ENCODE results near the gene TMEM243. TPM values are rescaled to one million over a fixed set of nuclear protein-coding genes. Genes with fewer than 3 reads are reported as not detected.
"Not testable (repeated sequence)": the region's sequence is repeated elsewhere in the genome, so short reads cannot be mapped to it uniquely, and the experiment has no call there.

The TMEM243 gene
- total RNA-seq, 2 experiments from 2014 or later = 42.1 to 42.5 TPM

DNA sequence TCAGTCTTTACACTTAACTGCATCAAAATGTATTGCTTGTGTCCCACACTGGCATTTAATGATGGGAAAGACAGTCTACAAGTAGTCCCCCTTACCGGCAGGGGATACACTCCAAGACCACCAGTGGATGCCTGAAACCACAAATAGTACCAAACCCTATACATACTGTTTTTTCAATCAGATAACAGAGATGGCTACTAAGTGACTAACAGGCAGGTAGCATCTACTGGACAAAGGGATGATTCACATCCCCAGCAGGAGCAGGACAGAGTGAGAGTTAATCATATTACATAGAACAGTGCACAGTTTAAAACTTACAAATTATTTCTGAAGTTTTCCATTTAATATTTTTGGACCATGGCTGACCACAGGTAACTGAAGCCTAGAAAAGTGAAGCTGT is 13.2 kb downstream of the TMEM243 start:
- peaks cover 92% of the 10 kb centered on the region for H3K36me3 Mint-ChIP-seq (ENCODE audit: low read depth)
- ChIA-PET CTCF (no interaction called here), POLR2A (interaction anchor here (3.1 kb wide), 1 partner anchor 13 kb away, joined by 17 read pairs; the partner anchor contains the start of gene TMEM243)
- H3K4me1 Mint-ChIP-seq = peaks cover 21% of the 10 kb centered on the region
- H3K4me3 Mint-ChIP-seq = no peak overlapping the region
- peaks cover 42% of the 10 kb centered on the region for H3K9me3 Mint-ChIP-seq
- H3K27ac Mint-ChIP-seq = no peak overlapping the region
- no peak for DNase-seq
- H3K27me3 Mint-ChIP-seq = no peaks in the 10 kb centered on the region

DNA sequence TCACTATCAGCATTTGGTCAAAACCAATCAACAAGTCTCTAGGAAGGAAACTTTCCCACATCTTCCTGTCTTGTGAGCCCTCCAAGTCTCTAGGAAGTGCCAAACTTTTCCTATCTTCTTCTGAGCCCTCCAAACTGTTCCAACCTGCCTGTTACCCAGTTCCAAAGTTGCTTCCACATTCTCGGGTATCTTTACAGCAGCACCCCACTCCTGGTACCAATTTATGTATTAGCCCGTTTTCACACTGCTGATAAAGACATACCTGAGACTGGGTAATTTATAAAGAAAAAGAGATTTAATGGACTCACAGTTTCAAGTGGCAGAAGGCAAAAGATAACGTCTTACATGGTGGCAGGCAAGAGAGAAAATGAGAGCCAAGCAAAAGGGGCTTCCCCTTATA is 13.8 kb downstream of the TMEM243 start:
- peaks cover 93% of the 10 kb centered on the region for H3K36me3 Mint-ChIP-seq (ENCODE audit: low read depth)
- CTCF ChIA-PET, POLR2A ChIA-PET, H3K27ac Mint-ChIP-seq, H3K27me3 Mint-ChIP-seq, DNase-seq, H3K4me3 Mint-ChIP-seq: not testable (repeated sequence)
- H3K9me3 Mint-ChIP-seq = peaks cover 42% of the 10 kb centered on the region
- peaks cover 20% of the 10 kb centered on the region for H3K4me1 Mint-ChIP-seq

DNA sequence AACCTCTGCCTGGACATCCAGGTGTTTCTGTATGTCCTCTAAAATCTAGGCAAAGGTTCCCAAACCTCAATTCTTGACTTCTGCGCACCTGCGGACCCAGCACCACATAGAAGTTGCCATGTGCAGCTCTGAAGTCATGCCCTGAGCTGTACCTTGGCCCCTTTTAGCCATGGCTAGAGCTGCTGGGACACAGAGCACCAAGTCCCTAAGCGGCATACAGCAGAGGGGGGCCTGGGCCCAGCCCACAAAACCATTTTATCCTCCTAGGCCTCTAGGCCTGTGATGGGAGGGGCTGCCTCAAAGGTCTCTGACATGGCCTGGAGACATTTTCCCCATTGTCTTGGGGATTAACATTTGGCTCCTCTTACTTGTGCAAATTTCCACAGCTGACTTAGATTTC is 14.6 kb downstream of the TMEM243 start:
- peaks cover 18% of the 10 kb centered on the region for H3K4me1 Mint-ChIP-seq
- H3K36me3 Mint-ChIP-seq (ENCODE audit: low read depth) = peaks cover 94% of the 10 kb centered on the region
- H3K27ac Mint-ChIP-seq = no peak overlapping the region
- CTCF ChIA-PET = no interaction called here
- no peak for DNase-seq
- no peaks in the 10 kb centered on the region for H3K27me3 Mint-ChIP-seq
- no peak overlapping the region for H3K4me3 Mint-ChIP-seq
- H3K9me3 Mint-ChIP-seq = peaks cover 42% of the 10 kb centered on the region
- POLR2A ChIA-PET = interaction anchor here (2.0 to 3.5 kb wide), 3 partner anchors 8 to 15 kb away, joined by 6 to 16 read pairs (median 9); partner anchors contain the start of gene TMEM243

DNA sequence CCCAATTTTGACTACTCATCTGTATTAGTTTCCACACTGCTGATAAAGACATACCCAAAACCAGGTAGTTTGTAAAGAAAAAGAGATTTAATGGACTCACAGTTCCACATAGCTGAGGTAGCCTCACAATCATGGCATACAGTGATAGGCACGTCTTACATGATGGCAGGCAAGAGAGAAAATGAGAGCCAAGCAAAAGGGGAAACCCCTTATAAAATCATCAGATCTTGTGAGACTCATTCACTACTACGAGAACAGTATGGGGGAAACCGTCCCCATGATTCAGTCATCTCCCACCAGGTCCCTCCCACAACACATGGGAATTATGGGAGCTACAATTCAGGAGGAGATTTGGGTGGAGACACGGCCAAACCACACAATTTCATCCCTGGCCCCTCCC is 15.6 kb downstream of the TMEM243 start:
- CTCF ChIA-PET = not testable (repeated sequence)
- H3K4me1 Mint-ChIP-seq = peaks cover 22% of the 10 kb centered on the region

DNA sequence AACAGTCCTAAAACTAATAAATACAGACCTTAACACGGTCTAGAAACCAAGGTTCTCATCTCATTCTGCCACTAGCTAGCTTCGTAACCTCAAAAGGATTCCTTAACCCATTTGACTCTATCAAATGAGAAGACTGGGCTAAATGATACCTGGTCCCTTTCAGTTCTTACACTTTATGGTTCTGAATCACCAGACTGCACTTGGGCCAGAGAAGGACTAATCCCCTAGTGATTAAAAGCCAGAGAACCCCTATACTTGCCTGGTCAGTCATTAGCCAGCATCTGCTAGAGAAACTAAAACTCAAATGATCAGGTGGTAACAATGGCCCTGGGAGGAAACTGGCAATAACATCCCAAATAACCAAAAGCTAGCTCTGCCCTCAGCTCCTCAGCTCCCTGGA is 16.8 kb downstream of the TMEM243 start:
- no peak for DNase-seq
- ChIA-PET CTCF (no interaction called here), POLR2A (interaction anchor here (1.3 to 3.5 kb wide), 5 partner anchors 7 to 49 kb away, joined by 3 to 16 read pairs (median 9); partner anchors contain the start of gene TMEM243)
- H3K9me3 Mint-ChIP-seq = peaks cover 38% of the 10 kb centered on the region
- peaks cover 96% of the 10 kb centered on the region for H3K36me3 Mint-ChIP-seq (ENCODE audit: low read depth)
- peaks cover 25% of the 10 kb centered on the region for H3K4me1 Mint-ChIP-seq
- H3K4me3 Mint-ChIP-seq = no peak overlapping the region
- H3K27me3 Mint-ChIP-seq = no peaks in the 10 kb centered on the region
- no peak overlapping the region for H3K27ac Mint-ChIP-seq

More for the DNA sequence above, 15.6 kb downstream of the TMEM243 start:
- not testable (repeated sequence) for H3K4me3 Mint-ChIP-seq, H3K27ac Mint-ChIP-seq, H3K27me3 Mint-ChIP-seq, DNase-seq
- Mint-ChIP-seq H3K9me3 (peaks cover 40% of the 10 kb centered on the region), H3K36me3 (ENCODE audit: low read depth) (peaks cover 96% of the 10 kb centered on the region)
- POLR2A ChIA-PET = interaction anchor here (1.3 to 3.5 kb wide), 4 partner anchors 9 to 50 kb away, joined by 3 to 16 read pairs (median 8); partner anchors contain the start of gene TMEM243

DNA sequence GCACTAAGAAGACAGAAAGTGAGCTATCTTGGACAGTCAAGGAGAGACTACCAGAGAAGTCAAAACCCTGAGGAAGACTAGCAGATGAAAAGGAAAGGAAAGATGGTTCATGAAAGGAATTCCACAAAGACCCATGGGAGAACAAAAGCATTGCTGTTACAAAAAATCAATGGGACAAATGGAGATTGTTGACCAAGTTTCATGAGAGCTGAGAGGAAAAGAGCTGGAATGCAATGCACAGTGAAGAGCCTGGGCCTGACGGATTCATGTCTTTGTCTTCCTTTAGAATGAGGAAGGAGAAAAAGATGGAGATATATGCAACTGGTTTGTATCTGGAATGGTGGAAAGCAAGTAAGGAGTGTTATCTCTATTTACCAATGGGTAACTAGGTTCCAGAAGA is 17.3 kb downstream of the TMEM243 start:
- no peak overlapping the region for H3K4me3 Mint-ChIP-seq
- DNase-seq = no peak
- H3K36me3 Mint-ChIP-seq (ENCODE audit: low read depth) = peaks cover 97% of the 10 kb centered on the region
- peaks cover 38% of the 10 kb centered on the region for H3K9me3 Mint-ChIP-seq
- POLR2A ChIA-PET = interaction anchor here (2.1 to 3.5 kb wide), 4 partner anchors 7 to 18 kb away, joined by 9 to 16 read pairs (median 10); partner anchors contain the start of gene TMEM243
- H3K4me1 Mint-ChIP-seq = peaks cover 27% of the 10 kb centered on the region
- CTCF ChIA-PET = interaction anchor here (1.1 kb wide), 1 partner anchor 34 kb away, joined by 4 read pairs; no protein-coding TSS in a partner anchor
- no peaks in the 10 kb centered on the region for H3K27me3 Mint-ChIP-seq
- H3K27ac Mint-ChIP-seq = no peak overlapping the region

DNA sequence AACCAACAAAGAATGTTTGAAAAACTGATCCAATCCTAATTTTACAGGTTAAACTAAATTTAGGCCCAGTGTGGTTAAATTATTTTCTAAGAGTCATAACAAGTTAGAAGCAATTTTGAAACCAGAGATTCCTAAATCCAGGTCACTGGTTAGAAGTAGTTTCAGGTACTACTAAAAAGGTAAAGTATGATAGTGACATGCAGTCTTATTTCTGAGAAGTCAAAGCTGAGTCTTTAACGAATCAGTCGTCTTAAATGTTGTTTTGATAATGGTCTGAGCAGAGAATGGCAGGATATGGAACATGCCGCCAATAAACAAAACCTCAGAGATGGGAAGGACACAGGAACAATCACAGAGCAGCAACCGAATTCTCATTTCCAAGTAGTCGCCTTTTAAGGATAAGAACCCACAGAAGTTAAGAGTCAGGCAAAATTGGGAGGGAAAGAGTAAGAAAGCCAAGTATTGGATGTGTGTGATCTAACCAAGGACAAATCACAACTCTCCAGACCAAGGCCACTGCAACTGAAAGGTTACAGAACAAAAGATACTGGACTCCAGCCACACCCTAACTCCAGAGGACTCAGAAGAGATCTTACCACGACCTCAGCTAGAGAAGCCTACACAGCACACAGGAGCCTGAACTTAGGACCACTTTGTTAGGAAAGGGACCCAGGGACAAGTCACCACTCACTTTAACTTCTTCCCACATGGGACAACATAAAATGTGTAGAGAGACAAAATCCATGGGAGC is 19.7 kb downstream of the TMEM243 start:
- Mint-ChIP-seq H3K36me3 (ENCODE audit: low read depth) (peaks cover 93% of the 10 kb centered on the region), H3K4me3 (no peak overlapping the region), H3K27ac (no peak overlapping the region), H3K9me3 (peaks cover 24% of the 10 kb centered on the region), H3K27me3 (no peaks in the 10 kb centered on the region), H3K4me1 (peaks cover 25% of the 10 kb centered on the region)
- DNase-seq = no peak
- ChIA-PET POLR2A (interaction anchor here (1.7 to 2.6 kb wide), 3 partner anchors 12 to 48 kb away, joined by 4 to 15 read pairs (median 11); partner anchors contain the start of gene DMTF1), CTCF (interaction anchor here (3.1 kb wide), 1 partner anchor 13 kb away, joined by 13 read pairs; no protein-coding TSS in a partner anchor)

DNA sequence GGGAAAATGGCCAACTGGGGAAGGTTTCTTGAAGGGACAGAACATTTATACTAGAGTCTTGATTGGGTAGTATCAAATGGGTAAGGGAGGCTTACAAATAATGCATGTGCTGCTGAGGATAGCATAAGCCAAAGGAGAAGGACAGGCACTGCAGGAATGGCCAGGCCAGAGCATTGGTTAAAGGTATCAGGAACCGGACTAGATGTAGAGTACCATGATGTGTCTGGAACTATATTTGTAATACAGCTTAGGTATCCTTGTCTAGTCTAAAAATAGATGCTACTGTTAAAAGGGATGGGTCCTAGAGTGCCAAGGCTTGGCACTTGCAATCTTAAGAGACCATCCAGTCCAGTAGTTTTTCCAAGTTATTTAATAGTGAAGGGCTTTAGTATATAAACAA is 20.3 kb downstream of the TMEM243 start:
- peaks cover 22% of the 10 kb centered on the region for H3K9me3 Mint-ChIP-seq
- no peaks in the 10 kb centered on the region for H3K27me3 Mint-ChIP-seq
- DNase-seq = no peak
- CTCF ChIA-PET = interaction anchor here (3.1 kb wide), 1 partner anchor 14 kb away, joined by 13 read pairs; no protein-coding TSS in a partner anchor
- H3K4me1 Mint-ChIP-seq = peaks cover 25% of the 10 kb centered on the region
- no peak overlapping the region for H3K27ac Mint-ChIP-seq
- POLR2A ChIA-PET = interaction anchor here (0.9 to 2.6 kb wide), 7 partner anchors 13 to 47 kb away, joined by 3 to 15 read pairs (median 4); partner anchors contain the start of genes DMTF1 and TMEM243
- H3K36me3 Mint-ChIP-seq (ENCODE audit: low read depth) = peaks cover 91% of the 10 kb centered on the region
- H3K4me3 Mint-ChIP-seq = no peak overlapping the region

DNA sequence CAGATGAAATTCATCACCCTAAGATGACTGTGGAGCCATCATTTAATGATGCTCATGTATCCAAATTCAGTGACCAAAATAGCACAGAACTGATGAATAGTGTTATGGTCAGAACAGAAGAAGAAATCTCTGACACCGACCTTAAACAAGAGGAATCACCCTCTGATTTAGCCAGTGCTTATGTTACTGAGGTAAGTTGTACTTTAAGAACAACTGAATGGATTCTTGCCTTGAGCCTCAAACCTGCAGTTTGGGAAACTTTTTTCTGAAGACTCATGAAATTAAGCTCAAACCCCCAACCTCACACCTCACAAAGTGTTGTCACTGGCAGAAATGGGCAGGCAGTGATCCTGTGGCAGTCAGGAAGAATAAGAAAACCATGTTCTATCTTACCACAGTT is 25.6 kb downstream of the TMEM243 start:
- CTCF ChIA-PET = no interaction called here
- H3K4me3 Mint-ChIP-seq = no peak overlapping the region
- peaks cover 2% of the 10 kb centered on the region for H3K9me3 Mint-ChIP-seq
- H3K36me3 Mint-ChIP-seq (ENCODE audit: low read depth) = peaks cover 74% of the 10 kb centered on the region
- H3K4me1 Mint-ChIP-seq = peaks cover 14% of the 10 kb centered on the region
- POLR2A ChIA-PET = interaction anchor here (0.9 to 1.9 kb wide), 2 partner anchors 9 to 41 kb away, joined by 3 to 6 read pairs; partner anchors contain the start of gene DMTF1
- H3K27ac Mint-ChIP-seq = peak overlapping the region; percentile 42
- DNase-seq = no peak
- no peaks in the 10 kb centered on the region for H3K27me3 Mint-ChIP-seq

DNA sequence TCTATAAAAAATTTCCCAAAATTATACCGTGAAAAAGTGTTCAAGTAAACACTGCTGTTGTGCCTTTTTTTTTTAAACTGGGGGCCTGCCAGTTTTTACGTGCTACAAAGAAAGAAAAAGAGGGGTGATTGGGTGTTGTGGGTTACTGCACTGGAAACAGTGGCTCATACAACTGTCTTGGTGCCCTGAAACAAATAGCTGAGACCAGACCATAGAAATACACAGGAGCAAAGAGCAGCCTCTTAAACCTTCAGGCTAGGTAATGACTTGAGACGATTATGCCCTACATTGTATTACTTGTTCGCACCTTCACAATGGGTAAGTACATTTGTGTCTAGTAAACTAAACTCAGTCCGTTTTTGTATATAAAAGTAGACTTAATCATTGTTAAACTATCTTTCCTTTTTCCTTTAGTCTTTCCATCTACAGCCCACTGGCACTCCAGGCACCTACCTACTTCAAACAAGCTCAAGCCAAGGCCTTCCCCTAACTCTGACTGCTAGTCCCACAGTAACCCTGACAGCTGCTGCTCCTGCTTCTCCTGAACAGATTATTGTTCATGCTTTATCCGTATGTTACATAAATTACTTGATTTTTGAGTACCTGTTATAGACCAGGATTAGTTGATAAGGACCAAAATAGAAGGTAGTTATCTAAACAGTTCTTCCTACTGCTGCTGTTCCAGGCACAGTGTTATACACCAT is 26.6 kb downstream of the TMEM243 start:
- no peak overlapping the region for H3K4me3 Mint-ChIP-seq
- no peak for DNase-seq
- peak overlapping the region; percentile 9 for H3K27ac Mint-ChIP-seq
- no peaks in the 10 kb centered on the region for H3K27me3 Mint-ChIP-seq
- CTCF ChIA-PET = interaction anchor here (0.9 kb wide), 1 partner anchor 19 kb away, joined by 3 read pairs; no protein-coding TSS in a partner anchor
- H3K9me3 Mint-ChIP-seq = no peaks in the 10 kb centered on the region
- H3K36me3 Mint-ChIP-seq (ENCODE audit: low read depth) = peaks cover 72% of the 10 kb centered on the region
- POLR2A ChIA-PET = interaction anchor here (0.7 to 1.5 kb wide), 4 partner anchors 17 to 34 kb away, joined by 3 to 5 read pairs (median 4); no protein-coding TSS in a partner anchor
- H3K4me1 Mint-ChIP-seq = peaks cover 11% of the 10 kb centered on the region

DNA sequence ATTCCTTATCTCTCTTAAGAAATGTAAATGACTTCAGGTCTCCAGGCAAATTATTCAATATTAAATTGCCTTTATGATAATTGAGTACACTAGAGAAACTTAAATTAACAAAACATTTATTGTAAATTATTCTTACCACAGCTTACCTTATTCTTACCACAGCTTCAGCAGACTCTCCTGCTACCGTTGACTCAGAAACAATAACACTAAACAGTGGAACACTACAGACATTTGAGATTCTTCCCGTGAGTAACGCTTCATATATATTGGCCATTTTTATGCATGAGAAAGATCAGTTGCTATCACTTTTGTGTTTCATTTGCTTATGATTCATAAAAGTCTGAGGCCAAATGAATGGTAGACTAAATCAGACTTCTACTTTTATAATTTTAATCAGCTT is 28.7 kb downstream of the TMEM243 start:
- no peak for DNase-seq
- Mint-ChIP-seq H3K4me3 (no peak overlapping the region), H3K27me3 (no peaks in the 10 kb centered on the region), H3K27ac (no peak overlapping the region), H3K4me1 (peaks cover 10% of the 10 kb centered on the region), H3K9me3 (no peaks in the 10 kb centered on the region), H3K36me3 (ENCODE audit: low read depth) (peaks cover 67% of the 10 kb centered on the region)
- ChIA-PET CTCF (no interaction called here), POLR2A (interaction anchor here (1.4 to 2.1 kb wide), 2 partner anchors 22 to 39 kb away, joined by 3 to 8 read pairs; partner anchors contain the start of gene DMTF1)

DNA sequence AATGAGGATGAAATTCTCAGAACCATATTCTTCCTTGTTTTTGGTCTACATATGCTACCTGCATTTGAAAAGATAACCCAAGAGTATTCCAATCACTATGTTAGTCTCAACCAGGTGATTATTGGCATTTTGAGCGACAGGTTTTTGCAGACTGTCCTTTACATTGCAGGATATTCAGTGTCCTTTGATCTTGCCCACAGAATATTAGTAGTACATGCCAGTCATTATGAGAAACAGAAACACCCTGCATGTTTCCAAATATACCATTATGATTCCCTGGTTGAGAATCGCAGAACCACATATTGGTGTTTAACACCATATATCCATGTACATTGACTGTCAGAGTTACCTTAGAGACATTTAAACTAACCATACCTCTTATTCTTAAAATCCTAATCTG is 30.6 kb downstream of the TMEM243 start:
- Mint-ChIP-seq H3K9me3 (no peaks in the 10 kb centered on the region), H3K4me1 (peaks cover 15% of the 10 kb centered on the region), H3K36me3 (ENCODE audit: low read depth) (peaks cover 69% of the 10 kb centered on the region), H3K27me3 (no peaks in the 10 kb centered on the region), H3K27ac (no peak overlapping the region), H3K4me3 (no peak overlapping the region)
- ChIA-PET POLR2A (interaction anchor here (1.2 kb wide), 1 partner anchor 31 kb away, joined by 7 read pairs; the partner anchor contains the start of gene TMEM243), CTCF (no interaction called here)
- no peak for DNase-seq
